H1 (cell line): ENCODE data around the gene NWD2. TPM values are rescaled to one million over a fixed set of nuclear protein-coding genes. Genes with fewer than 3 reads are reported as not detected.

Source experiments
- CTCF ChIA-PET: fragments of 300-600 bp; sonication (Branson Sonifier 250); formaldehyde crosslinking; loops from one replicate; lab custom pipeline; 2021; ENCODE audit not compliant: partially characterized antibody; lab: Charles Lee
- POLR2A ChIA-PET: fragments of 300-600 bp; sonication (Branson Sonifier 250); formaldehyde crosslinking; loops from one replicate; lab custom pipeline; 2021; ENCODE audit warnings: inconsistent platforms; ENCODE audit not compliant: partially characterized antibody; lab: Charles Lee
- DNase-seq, 2 experiments: peaks; one replicate each; pipeline versions ENCODE4 v3.0.0 to v3.0.0-alpha.2; 2010 to 2022; ENCODE audit warnings: low spot score in 2 of 2, low read depth in 1 of 2, mixed read lengths in 1 of 2
- FAIRE-seq: peaks from 2 replicates; lab custom pipeline; 2011; peaks lifted over from hg19 to GRCh38; lab: Jason Lieb, UNC
- H2AFZ ChIP-seq: 2 replicates; pipeline ENCODE4 v1.8.1; 2012; ENCODE audit warnings: low read length, inconsistent platforms
- H2AK5ac ChIP-seq: 2 replicates; pipeline ENCODE4 v1.6.1; 2013; ENCODE audit warnings: low read depth, low read length
- H2BK120ac ChIP-seq: replicated peaks from 2 replicates; pipeline ENCODE3; 2013; ENCODE audit warnings: low read depth, low read length, inconsistent platforms
- H2BK12ac ChIP-seq: 2 replicates; pipeline ENCODE4 v1.6.1; 2013; ENCODE audit warnings: low read depth, low read length
- H2BK15ac ChIP-seq: 2 replicates; pipeline ENCODE4 v1.6.1; 2013; ENCODE audit warnings: low read length
- H2BK20ac ChIP-seq: 2 replicates; pipeline ENCODE4 v1.6.1; 2013; ENCODE audit warnings: low read length
- H2BK5ac ChIP-seq: 2 replicates; pipeline ENCODE4 v1.6.1; 2013; ENCODE audit warnings: low read depth, low read length
- H3K14ac ChIP-seq: 2 replicates; pipeline ENCODE4 v1.6.1; 2013; ENCODE audit warnings: inconsistent platforms; ENCODE audit not compliant: insufficient read length
- H3K18ac ChIP-seq: 2 replicates; pipeline ENCODE4 v1.6.1; 2013; ENCODE audit warnings: low read length; ENCODE audit errors: extremely low read depth
- H3K23ac ChIP-seq: 2 replicates; pipeline ENCODE4 v1.6.1; 2013; ENCODE audit warnings: inconsistent platforms; ENCODE audit not compliant: insufficient read length
- H3K23me2 ChIP-seq: 2 replicates; pipeline ENCODE4 v1.6.1; 2013; ENCODE audit warnings: low read depth, low read length
- H3K27ac ChIP-seq: 2 replicates; pipeline ENCODE4 v1.6.1; 2011; ENCODE audit warnings: low read depth, low read length, inconsistent platforms
- H3K27me3 ChIP-seq, 4 experiments: replicated peaks in 1 of 4; 1 replicate in 1 of 4; 2 replicates in 3 of 4; pipeline versions ENCODE4 v1.6.1 to v1.8.1; 2011 to 2013; ENCODE audit warnings: low read length in 3 of 4, mild to moderate bottlenecking in 3 of 4, inconsistent platforms in 2 of 4, mixed read lengths in 2 of 4, moderate library complexity in 1 of 4; ENCODE audit not compliant: control insufficient read depth in 3 of 4, insufficient read depth in 3 of 4; ENCODE audit errors: extremely low read depth in 1 of 4
- H3K36me3 ChIP-seq, 4 experiments: 2 replicates each; pipeline versions ENCODE4 v1.6.1 to v1.8.1; 2011 to 2013; ENCODE audit warnings: mild to moderate bottlenecking in 4 of 4, low read length in 3 of 4, moderate library complexity in 2 of 4, control low read depth in 1 of 4, inconsistent platforms in 1 of 4; ENCODE audit not compliant: insufficient read depth in 4 of 4, control insufficient read depth in 2 of 4
- H3K4ac ChIP-seq: replicated peaks from 2 replicates; pipeline ENCODE3; 2013; ENCODE audit warnings: low read length, low read depth, mixed read lengths, inconsistent platforms; ENCODE audit not compliant: insufficient read length
- H3K4me1 ChIP-seq, 4 experiments: replicated peaks in 1 of 4; 1 replicate in 1 of 4; 2 replicates in 3 of 4; pipeline versions ENCODE4 v1.6.1 to v1.8.1; 2011 to 2013; ENCODE audit warnings: low read length in 3 of 4, inconsistent platforms in 2 of 4, mixed read lengths in 1 of 4; ENCODE audit not compliant: insufficient read depth in 4 of 4, control insufficient read depth in 3 of 4
- H3K4me2 ChIP-seq, 2 experiments: 2 replicates each; pipeline versions ENCODE4 v1.6.1 to v1.8.1; 2011 to 2013; ENCODE audit warnings: low read depth in 2 of 2, low read length in 2 of 2, control low read depth in 1 of 2, inconsistent platforms in 1 of 2, mild to moderate bottlenecking in 1 of 2; ENCODE audit not compliant: insufficient read depth in 1 of 2
- H3K4me3 ChIP-seq, 4 experiments: fragments of 200-600, 300-600 bp in 1 of 4; sonication (generic), shearing (Covaris generic), sonication (Bioruptor Twin) in 1 of 4; 2 replicates each; pipeline versions ENCODE4 v1.5.1 to v1.8.1; 2011 to 2016; ENCODE audit warnings: low read length in 4 of 4, low read depth in 3 of 4, control low read depth in 2 of 4, inconsistent platforms in 2 of 4, mild to moderate bottlenecking in 2 of 4, mixed read lengths in 1 of 4, moderate library complexity in 1 of 4; ENCODE audit not compliant: insufficient read depth in 2 of 4; ENCODE audit errors: extremely low read depth in 1 of 4
- H3K56ac ChIP-seq: replicated peaks from 2 replicates; pipeline ENCODE3; 2013; ENCODE audit warnings: low read depth, mild to moderate bottlenecking, mixed read lengths, low read length, inconsistent platforms; ENCODE audit not compliant: insufficient read length
- H3K79me1 ChIP-seq: 2 replicates; pipeline ENCODE4 v1.6.1; 2013; ENCODE audit warnings: low read depth, low read length, control low read depth
- H3K79me2 ChIP-seq, 2 experiments: 2 replicates each; pipeline versions ENCODE4 v1.6.1 to v1.8.1; 2012 to 2013; ENCODE audit warnings: low read length in 2 of 2, mild to moderate bottlenecking in 2 of 2, inconsistent platforms in 1 of 2; ENCODE audit not compliant: insufficient read depth in 2 of 2, control insufficient read depth in 1 of 2
- H3K9ac ChIP-seq, 4 experiments: replicated peaks in 1 of 4; 1 replicate in 1 of 4; 2 replicates in 3 of 4; pipeline versions ENCODE4 v1.6.1 to v1.8.1; 2011 to 2013; ENCODE audit warnings: low read depth in 3 of 4, low read length in 3 of 4, control low read depth in 2 of 4, mild to moderate bottlenecking in 2 of 4, moderate library complexity in 2 of 4, inconsistent platforms in 1 of 4; ENCODE audit errors: extremely low read depth in 1 of 4
- H3K9me3 ChIP-seq, 2 experiments: 2 replicates each; pipeline versions ENCODE4 v1.6.1 to v1.8.1; 2012 to 2013; ENCODE audit warnings: mild to moderate bottlenecking in 2 of 2, moderate library complexity in 2 of 2, control low read depth in 1 of 2, inconsistent platforms in 1 of 2, low read depth in 1 of 2, low read length in 1 of 2, mixed read lengths in 1 of 2; ENCODE audit not compliant: insufficient read depth in 2 of 2
- H4K20me1 ChIP-seq, 2 experiments: replicated peaks in 1 of 2; 2 replicates each; pipeline versions ENCODE3 to v1.8.1; 2011 to 2013; ENCODE audit warnings: inconsistent platforms in 2 of 2, low read length in 2 of 2, mild to moderate bottlenecking in 1 of 2; ENCODE audit not compliant: insufficient read depth in 2 of 2, control insufficient read depth in 1 of 2
- H4K5ac ChIP-seq: 2 replicates; pipeline ENCODE4 v1.6.1; 2013; ENCODE audit warnings: low read length, low read depth, mixed read lengths, inconsistent platforms; ENCODE audit not compliant: insufficient read length
- H4K8ac ChIP-seq: 2 replicates; pipeline ENCODE4 v1.8.0; 2013; ENCODE audit warnings: mild to moderate bottlenecking, moderate library complexity, low read length, inconsistent platforms; ENCODE audit not compliant: insufficient read depth; ENCODE audit errors: extremely low read depth
- H4K91ac ChIP-seq: replicated peaks from 2 replicates; pipeline ENCODE3; 2013; ENCODE audit warnings: low read length, mixed read lengths, inconsistent platforms; ENCODE audit not compliant: insufficient read length
- ATF2 ChIP-seq: IDR thresholded peaks from 2 replicates; pipeline ENCODE4 v1.6.1; 2012; ENCODE audit warnings: low read length, inconsistent platforms
- JUN ChIP-seq: IDR thresholded peaks from 2 replicates; pipeline ENCODE4 v1.6.1; 2011; ENCODE audit warnings: low read depth, mild to moderate bottlenecking, improper control_type of control experiment, low read length
- NRF1 ChIP-seq: IDR thresholded peaks from 2 replicates; pipeline ENCODE4 v1.6.1; 2011; ENCODE audit warnings: mild to moderate bottlenecking, low read depth, low read length, improper control_type of control experiment
- POLR2A ChIP-seq, 2 experiments: IDR thresholded peaks; 1 replicate in 1 of 2; 2 replicates in 1 of 2; pipeline ENCODE4 v1.6.1; 2011; ENCODE audit warnings: low read depth in 2 of 2, low read length in 2 of 2, mild to moderate bottlenecking in 2 of 2; ENCODE audit errors: control extremely low read depth in 1 of 2
- RAD21 ChIP-seq, 2 experiments: IDR thresholded peaks in 1 of 2; conservative IDR thresholded peaks in 1 of 2; 2 replicates each; pipeline ENCODE4 v1.6.1; 2011; ENCODE audit warnings: low read depth in 2 of 2, low read length in 2 of 2, improper control_type of control experiment in 1 of 2, inconsistent platforms in 1 of 2, mild to moderate bottlenecking in 1 of 2, moderate library complexity in 1 of 2
- WGBS, 2 experiments: shearing (Covaris generic) in 1 of 2; methylation state at CpG; one replicate each; pipeline versions ENCODE4 v1.1.6 to v1.1.7; 2013 to 2015; ENCODE audit warnings: low lambda C conversion rate in 2 of 2, mixed read lengths in 2 of 2, inconsistent platforms in 1 of 2, low coverage in 1 of 2, missing lambda C conversion rate in 1 of 2; ENCODE audit not compliant: insufficient replicate concordance in 2 of 2, insufficient coverage in 1 of 2, insufficient read length in 1 of 2; ENCODE audit errors: extremely low coverage in 1 of 2, missing lambda C conversion rate in 1 of 2; 5-methylcytosine and 5-hydroxymethylcytosine counted together
- polyA plus RNA-seq, 7 experiments: library from polyadenylated mRNA; depleted of rRNA in 3 of 7; stranded (reverse) in 5 of 7; unstranded in 2 of 7; fragments of >200 nt in 5 of 7; fragments of 200-250 nt in 2 of 7; gene quantifications; 1 replicate in 5 of 7; 2 replicates in 1 of 7; 4 replicates in 1 of 7; pipeline versions ENCODE4 v1.2.1 to v1.2.3, GENCODE V29; 2011 to 2013; ENCODE audit warnings: missing spikeins in 2 of 7, mixed read lengths in 2 of 7
- total RNA-seq: library from RNA; stranded (reverse); fragmentation: NEBNext Ultra II Directional; extraction: Animal tissue kit (Norgen Biotek cat#: 25700); gene quantifications from 2 replicates; pipeline ENCODE4 v1.2.1, GENCODE V29; 2021

Gene NWD2
- total and polyA plus RNA-seq, 2 of the 8 experiments (the other 6 are each of a cell fraction or from before 2014, with no cell fraction given) = under 0.01 TPM; not detected in 1

GRCh38 chr4:37246891-37247290 is 2.3 kb downstream of the NWD2 start:
- POLR2A ChIA-PET = no interaction called here
- no peak overlapping the region for H3K9ac ChIP-seq
- TF ChIP-seq POLR2A (IDR thresholded peaks at IDR 0.05; ENCODE audit: control extremely low read depth in 1 of 2, low read depth in 2 of 2, low read length in 2 of 2) (no peak), RAD21 (IDR thresholded peaks at IDR 0.05 in 1 of 2, conservative IDR thresholded peaks at IDR 0.05 in 1 of 2; ENCODE audit: low read depth in 2 of 2, low read length in 2 of 2) (no peak), NRF1 (no peak), JUN (no peak), ATF2 (no peak)
- TF ChIP-seq, all 59 proteins: peak for 0
- Histone ChIP-seq H2AFZ (no peak overlapping the region), H3K23ac (no peak overlapping the region), H3K4me1 (peaks cover 0 to 6% (median 1%) of the 10 kb centered on the region in 4 experiments; a peak in 5 of 7 replicates), H3K9me3 (no peaks in the 10 kb centered on the region), H3K4ac (no peak overlapping the region), H3K23me2 (peaks cover 16% of the 10 kb centered on the region), H4K8ac (no peak overlapping the region), H4K91ac (no peak overlapping the region), H3K4me3 (no peak overlapping the region), H3K79me1 (no peaks in the 10 kb centered on the region), H3K4me2 (no peak overlapping the region), H3K36me3 (no peaks in the 10 kb centered on the region), H2BK120ac (no peak overlapping the region), H3K56ac (no peak overlapping the region), H3K79me2 (no peaks in the 10 kb centered on the region), H3K14ac (no peak overlapping the region), H2BK15ac (no peak overlapping the region), H2BK5ac (no peak overlapping the region), H4K5ac (no peak overlapping the region), H3K18ac (no peak overlapping the region), H4K20me1 (peaks cover 0 to 6% of the 10 kb centered on the region in 2 experiments), H2BK20ac (no peak overlapping the region), H3K27me3 (peaks cover 15 to 57% (median 47%) of the 10 kb centered on the region in 4 experiments), H3K27ac (no peak overlapping the region), H2BK12ac (no peak overlapping the region), H2AK5ac (no peak overlapping the region)
- 62% methylated on average over 6 of the region's 6 CpGs; no CpG with 5 or more reads in 1 of the 2 experiments for WGBS, 2 experiments
- CTCF ChIA-PET = interaction anchor here (1.0 to 1.8 kb wide), 4 partner anchors 13 to 142 kb away, joined by 3 to 5 read pairs (median 3); no protein-coding TSS in a partner anchor
- DNase-seq (no peak), FAIRE-seq (no peak)
